ENCODE measurements around the gene PTMS. TPM values are rescaled to one million over a fixed set of nuclear protein-coding genes. Genes with fewer than 3 reads are reported as not detected.

The PTMS gene
- total RNA-seq, 1 donor from 2014 or later = 320 TPM

- H3K4me1 Mint-ChIP-seq = peaks cover 37% of the 10 kb centered on the region
Measured at GRCh38 chr12:6817662-6818157, 51.5 kb downstream of the PTMS start.

DNA sequence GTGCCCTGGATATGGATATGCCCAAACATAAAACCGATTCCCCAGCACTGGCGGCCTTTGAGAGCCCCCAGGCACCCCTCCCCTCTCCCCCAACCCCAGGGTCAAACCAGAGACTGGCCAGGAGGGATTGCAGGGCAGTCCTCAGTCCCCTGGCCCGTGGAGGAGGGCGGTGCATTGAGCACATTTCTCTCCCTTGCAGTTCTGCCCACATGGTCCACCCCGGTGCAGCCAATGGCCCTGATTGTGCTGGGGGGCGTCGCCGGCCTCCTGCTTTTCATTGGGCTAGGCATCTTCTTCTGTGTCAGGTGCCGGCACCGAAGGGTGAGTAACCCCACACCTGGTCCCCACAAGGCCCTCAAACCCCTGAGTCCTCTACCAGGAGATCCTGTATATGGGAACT lies 52.1 kb downstream of the PTMS start:
- Mint-ChIP-seq H3K27ac (peak overlapping the region; percentile 65), H3K9me3 (no peaks in the 10 kb centered on the region), H3K27me3 (ENCODE audit: low read depth) (peaks cover 8% of the 10 kb centered on the region), H3K4me1 (peaks cover 42% of the 10 kb centered on the region), H3K4me3 (no peak overlapping the region), H3K36me3 (no peaks in the 10 kb centered on the region)
- TF ChIP-seq CTCF (IDR thresholded peaks at IDR 0.05; ENCODE audit: unreplicated experiment) = no peak
- no peak for DNase-seq (ENCODE audit: low spot score in 2 of 2, unreplicated experiment in 2 of 2)

More at GRCh38 chr12:6817662-6818157, 51.5 kb downstream of the PTMS start:
- TF ChIP-seq CTCF (IDR thresholded peaks at IDR 0.05; ENCODE audit: unreplicated experiment) = no peak
- Mint-ChIP-seq H3K27me3 (ENCODE audit: low read depth) (peaks cover 7% of the 10 kb centered on the region), H3K36me3 (no peaks in the 10 kb centered on the region), H3K9me3 (no peaks in the 10 kb centered on the region), H3K27ac (no peak overlapping the region), H3K4me3 (no peak overlapping the region)
- no peak for DNase-seq (ENCODE audit: low spot score in 2 of 2, unreplicated experiment in 2 of 2)

DNA sequence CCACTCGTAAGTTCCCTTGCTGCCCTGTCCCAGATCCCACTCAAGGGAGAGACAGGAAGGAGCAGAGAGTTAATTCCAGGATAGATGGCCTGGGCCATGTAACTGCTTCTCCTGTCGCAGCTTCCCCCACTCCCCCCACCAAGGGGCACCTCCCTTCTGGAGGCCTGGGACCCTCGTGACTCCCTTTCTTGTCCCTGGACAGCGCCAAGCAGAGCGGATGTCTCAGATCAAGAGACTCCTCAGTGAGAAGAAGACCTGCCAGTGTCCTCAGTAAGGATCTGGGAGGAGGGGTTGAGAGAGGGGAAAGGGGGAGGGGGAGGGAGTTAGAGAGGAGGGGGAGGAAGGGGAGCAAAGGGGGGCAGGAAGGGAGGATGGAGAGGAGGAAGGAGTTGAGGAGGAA lies 52.5 kb downstream of the PTMS start:
- H3K27me3 Mint-ChIP-seq (ENCODE audit: low read depth) = peaks cover 8% of the 10 kb centered on the region
- H3K4me1 Mint-ChIP-seq = peaks cover 45% of the 10 kb centered on the region
- no peak for TF ChIP-seq CTCF (IDR thresholded peaks at IDR 0.05; ENCODE audit: unreplicated experiment)
- H3K27ac Mint-ChIP-seq = peak overlapping the region; percentile 65
- DNase-seq (ENCODE audit: low spot score in 2 of 2, unreplicated experiment in 2 of 2) = no peak
- no peaks in the 10 kb centered on the region for H3K9me3 Mint-ChIP-seq
- no peak overlapping the region for H3K4me3 Mint-ChIP-seq
- no peaks in the 10 kb centered on the region for H3K36me3 Mint-ChIP-seq

GRCh38 chr12:6819106-6820030 lies 53.2 kb downstream of the PTMS start:
- Mint-ChIP-seq H3K27ac (peak overlapping the region; percentile 61), H3K4me3 (no peak overlapping the region), H3K36me3 (no peaks in the 10 kb centered on the region), H3K9me3 (no peaks in the 10 kb centered on the region), H3K27me3 (ENCODE audit: low read depth) (peaks cover 5% of the 10 kb centered on the region), H3K4me1 (peaks cover 45% of the 10 kb centered on the region)
- no peak for TF ChIP-seq CTCF (IDR thresholded peaks at IDR 0.05; ENCODE audit: unreplicated experiment)
- no peak for DNase-seq (ENCODE audit: low spot score in 2 of 2, unreplicated experiment in 2 of 2)

- H3K9me3 Mint-ChIP-seq = no peaks in the 10 kb centered on the region
- H3K36me3 Mint-ChIP-seq = no peaks in the 10 kb centered on the region
- no peak overlapping the region for H3K27ac Mint-ChIP-seq
- no peak overlapping the region for H3K4me3 Mint-ChIP-seq
- no peak for DNase-seq (ENCODE audit: low spot score in 2 of 2, unreplicated experiment in 2 of 2)
- H3K27me3 Mint-ChIP-seq (ENCODE audit: low read depth) = peaks cover 9% of the 10 kb centered on the region
- TF ChIP-seq CTCF (IDR thresholded peaks at IDR 0.05; ENCODE audit: unreplicated experiment) = no peak
- peaks cover 51% of the 10 kb centered on the region for H3K4me1 Mint-ChIP-seq
Measured at GRCh38 chr12:6820166-6820565, 54.0 kb downstream of the PTMS start.

Other genes with a start within 250 kb of the PTMS start
- gene GAPDH, start 231.8 kb upstream of the PTMS start, total RNA-seq = 2,078 to 2,104 TPM (median 2,089 TPM) in 3 replicates
- gene IFFO1, start 210.3 kb upstream of the PTMS start, total RNA-seq = 14.8 to 16.1 TPM (median 14.8 TPM) in 3 replicates
- gene NOP2, start 198.1 kb upstream of the PTMS start, total RNA-seq = 51.8 to 58.6 TPM (median 56.6 TPM) in 3 replicates
- 332 to 358 TPM (median 332 TPM) in 3 replicates for gene CHD4, start 159.0 kb upstream of the PTMS start, total RNA-seq
- 1.3 to 1.7 TPM (median 1.3 TPM) in 3 replicates for gene LPAR5, start 130.4 kb upstream of the PTMS start, total RNA-seq
- gene ACRBP, start 118.9 kb upstream of the PTMS start, total RNA-seq = 2.7 to 3.7 TPM (median 3.5 TPM) in 3 replicates
- gene ING4, start 103.2 kb upstream of the PTMS start, total RNA-seq = 63.5 to 69.0 TPM (median 64.2 TPM) in 3 replicates
- gene ZNF384, start 77.0 kb upstream of the PTMS start, total RNA-seq = 94.9 to 101 TPM (median 96.3 TPM) in 3 replicates
- 3.7 to 6.0 TPM (median 3.9 TPM) in 3 replicates for gene PIANP, start 65.5 kb upstream of the PTMS start, total RNA-seq
- gene COPS7A, start 42.3 kb upstream of the PTMS start, total RNA-seq = 34.1 to 37.6 TPM (median 34.8 TPM) in 3 replicates
- gene MLF2, start 13.2 kb upstream of the PTMS start, total RNA-seq = 195 to 203 TPM (median 202 TPM) in 3 replicates
- 2.7 to 3.8 TPM (median 3.5 TPM) in 3 replicates for gene LAG3, start 6.2 kb downstream of the PTMS start, total RNA-seq
- 2.9 to 3.9 TPM (median 3.8 TPM) in 3 replicates for gene CD4, start 23.2 kb downstream of the PTMS start, total RNA-seq
- 10.8 to 11.5 TPM (median 11.0 TPM) in 3 replicates for gene GPR162, start 55.5 kb downstream of the PTMS start, total RNA-seq
- 80.7 to 86.2 TPM (median 83.8 TPM) in 3 replicates for gene P3H3, start 62.0 kb downstream of the PTMS start, total RNA-seq
- gene GNB3, start 74.6 kb downstream of the PTMS start, total RNA-seq = 22.9 to 24.3 TPM (median 23.0 TPM) in 3 replicates
- gene CDCA3, start 84.9 kb downstream of the PTMS start, total RNA-seq = 11.9 to 18.6 TPM (median 14.3 TPM) in 3 replicates
- gene USP5, start 85.8 kb downstream of the PTMS start, total RNA-seq = 119 to 126 TPM (median 122 TPM) in 3 replicates
- 473 to 488 TPM (median 484 TPM) in 3 replicates for gene TPI1, start 101.2 kb downstream of the PTMS start, total RNA-seq
- gene SPSB2, start 106.9 kb downstream of the PTMS start, total RNA-seq = 2.4 to 4.1 TPM (median 2.9 TPM) in 3 replicates
- gene LRRC23, start 138.5 kb downstream of the PTMS start, total RNA-seq = 11.6 to 14.4 TPM (median 13.4 TPM) in 3 replicates
- 30.2 to 30.7 TPM (median 30.2 TPM) in 3 replicates for gene ENO2, start 148.2 kb downstream of the PTMS start, total RNA-seq
- gene ATN1, start 161.6 kb downstream of the PTMS start, total RNA-seq = 193 to 205 TPM (median 195 TPM) in 3 replicates
- gene RNU7-1, start 177.5 kb downstream of the PTMS start, total RNA-seq = not detected in 3 replicates
- 203 to 215 TPM (median 204 TPM) in 3 replicates for gene C12orf57, start 177.7 kb downstream of the PTMS start, total RNA-seq
- gene PTPN6, start 185.0 kb downstream of the PTMS start, total RNA-seq = 21.6 to 26.2 TPM (median 23.6 TPM) in 3 replicates
- 221 to 229 TPM (median 224 TPM) in 3 replicates for gene PHB2, start 204.3 kb downstream of the PTMS start, total RNA-seq
- 31.6 to 37.7 TPM (median 33.5 TPM) in 3 replicates for gene EMG1, start 204.6 kb downstream of the PTMS start, total RNA-seq